Activated CD4-positive, alpha-beta T cell treated with anti-CD3 and anti-CD28 coated beads for 48 hours (primary cell): ENCODE results near the gene MB21D2.
A peak's percentile ranks its signal among the peaks of the same experiment; 100 is the strongest.
"Not testable (repeated sequence)": the region's sequence is repeated elsewhere in the genome, so short reads cannot be mapped to it uniquely, and the experiment has no call there.

Experiments
- DNase-seq: peaks from one replicate; pipeline ENCODE4 v3.0.0-alpha.2; 2020

Gene MB21D2

DNA sequence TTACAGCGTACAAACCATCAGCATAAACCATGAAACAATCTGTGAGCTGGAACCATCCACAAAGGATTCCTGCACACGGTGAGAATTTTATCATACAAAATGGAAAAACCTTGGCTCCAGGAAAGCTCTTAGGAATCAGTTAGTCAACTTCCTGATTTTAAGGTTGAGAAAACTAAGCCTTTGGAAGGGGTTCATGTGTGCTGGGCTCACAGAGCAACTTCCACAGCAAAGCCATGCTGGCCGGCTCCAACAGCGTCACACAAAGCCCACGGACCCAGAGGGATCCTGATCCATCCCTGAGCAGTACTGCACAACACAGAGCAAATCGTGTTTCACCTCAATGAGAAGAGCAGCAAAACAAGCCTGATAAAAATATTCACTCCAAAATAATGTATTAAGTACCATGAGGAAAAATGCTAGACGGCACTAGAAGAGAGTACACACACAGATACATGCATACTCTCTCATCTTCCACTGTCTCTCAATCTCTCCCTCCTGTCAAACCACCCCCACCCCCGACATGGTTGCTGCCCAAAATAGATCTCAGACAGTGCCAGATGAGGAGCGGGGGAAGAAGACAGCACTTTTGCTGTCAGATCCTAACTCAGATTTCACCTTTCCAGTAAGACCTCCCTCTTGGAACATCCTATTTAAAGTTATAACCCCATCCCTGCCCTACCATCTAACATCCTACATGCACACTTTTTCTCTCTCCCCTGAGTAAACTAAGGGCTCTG lies 58.6 kb downstream of the MB21D2 start:
- no peak for DNase-seq

DNA sequence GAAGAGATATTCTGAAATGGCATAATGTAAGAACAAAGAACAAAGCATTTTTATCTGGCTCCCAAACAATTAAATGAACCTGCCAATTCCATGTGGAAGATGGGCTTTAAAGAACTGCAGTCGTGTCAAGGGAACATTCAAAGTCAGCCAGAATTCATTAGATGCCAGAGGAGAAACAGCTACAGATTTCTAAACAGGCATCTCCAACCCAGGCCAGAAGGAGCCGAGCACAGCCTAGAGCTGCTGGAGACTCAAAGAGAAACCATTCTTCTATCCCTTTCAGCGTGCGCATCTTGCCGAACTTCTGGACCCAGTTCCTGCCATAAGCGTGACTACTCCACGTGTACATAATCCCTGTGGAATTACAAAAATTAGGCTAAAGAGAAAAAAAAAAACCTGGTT lies 60.4 kb downstream of the MB21D2 start:
- DNase-seq = no peak

DNA sequence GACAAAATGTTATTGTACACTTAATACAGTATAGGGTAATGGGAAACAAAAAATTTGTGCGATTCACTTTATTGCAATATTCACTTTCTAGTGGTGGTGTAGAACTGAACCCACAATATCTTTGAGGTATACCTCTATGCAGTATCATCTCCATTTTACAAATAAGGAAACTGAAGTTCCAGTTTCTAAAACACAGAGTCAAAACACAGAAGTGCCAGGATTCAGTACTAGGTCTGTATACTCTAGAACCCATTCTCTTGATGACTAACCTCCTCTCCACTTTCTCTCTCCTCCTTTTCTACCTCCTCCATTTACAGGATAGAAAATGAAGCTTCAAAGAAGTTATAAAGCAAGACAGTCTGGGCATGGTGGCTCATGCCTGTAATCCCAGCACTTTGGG lies 62.2 kb downstream of the MB21D2 start:
- DNase-seq = no peak

DNA sequence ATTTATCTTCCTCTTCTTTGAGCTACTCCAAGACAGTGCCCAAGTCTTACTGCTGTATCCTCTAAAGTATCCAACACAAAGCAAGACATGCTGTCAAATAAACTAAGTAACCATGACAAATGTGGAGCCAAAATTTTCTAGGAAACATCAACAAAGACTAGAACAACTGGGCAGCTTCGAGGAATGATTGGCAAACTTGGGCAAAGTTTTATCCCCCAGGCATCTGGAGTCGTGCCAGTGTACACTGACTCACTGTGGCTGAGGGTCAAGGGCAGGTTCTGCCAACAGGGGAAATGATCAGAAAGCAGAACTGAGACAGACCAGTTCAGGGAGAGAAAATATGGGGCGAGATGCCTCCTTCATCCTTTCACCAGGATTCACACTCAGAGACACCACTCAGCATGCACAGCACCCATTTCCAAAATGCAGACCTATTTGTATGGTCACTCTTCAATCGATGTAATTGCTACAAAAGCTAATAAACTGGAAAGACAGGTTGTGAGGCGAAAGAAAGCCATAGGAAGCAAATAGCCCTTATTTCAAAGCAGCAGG lies 65.8 kb downstream of the MB21D2 start:
- DNase-seq = no peak

DNA sequence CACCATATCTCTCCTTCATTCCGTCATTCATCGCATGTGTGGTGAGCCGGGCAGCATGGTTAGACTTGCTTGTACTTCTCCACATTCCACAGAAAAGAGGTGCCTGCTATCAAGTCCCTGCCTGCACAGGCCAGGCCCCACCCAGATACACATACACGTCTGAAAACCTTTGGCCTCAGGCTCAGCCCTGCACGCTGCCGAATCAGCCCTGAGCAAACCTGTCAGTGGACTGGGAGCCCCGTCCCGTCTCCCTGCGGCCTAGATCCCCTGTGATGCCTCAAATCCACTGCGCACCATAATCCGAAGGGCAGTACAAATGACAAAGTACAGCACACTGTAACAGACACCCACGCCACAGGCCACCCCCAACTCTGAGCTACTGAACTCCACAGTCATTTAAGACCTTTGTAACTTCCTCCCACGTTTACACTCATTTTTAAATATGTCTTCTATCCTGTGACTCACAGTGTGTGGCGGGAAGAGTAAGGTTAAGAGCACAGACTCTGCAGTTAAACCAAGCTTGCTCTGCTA lies 67.1 kb downstream of the MB21D2 start:
- peak; percentile 70 for DNase-seq

DNA sequence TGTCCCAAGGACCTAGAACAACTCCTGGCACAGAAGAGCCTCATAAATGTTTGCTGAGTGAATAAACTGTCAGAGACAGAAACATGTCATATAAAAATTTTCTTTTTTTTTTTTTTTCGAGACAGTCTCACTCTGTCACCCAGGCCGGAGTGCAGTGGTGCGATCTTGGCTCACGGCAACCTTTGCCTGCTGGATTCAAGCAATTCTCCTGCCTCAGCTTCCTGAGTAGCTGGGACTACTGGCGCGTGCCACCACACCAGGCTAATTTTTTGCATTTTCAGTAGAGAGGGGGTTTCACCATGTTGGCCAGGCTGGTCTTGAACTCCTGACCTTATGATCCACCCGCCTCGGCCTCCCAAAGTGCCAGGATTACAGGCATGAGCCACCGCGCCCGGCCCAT lies 67.8 kb downstream of the MB21D2 start:
- DNase-seq = not testable (repeated sequence)

DNA sequence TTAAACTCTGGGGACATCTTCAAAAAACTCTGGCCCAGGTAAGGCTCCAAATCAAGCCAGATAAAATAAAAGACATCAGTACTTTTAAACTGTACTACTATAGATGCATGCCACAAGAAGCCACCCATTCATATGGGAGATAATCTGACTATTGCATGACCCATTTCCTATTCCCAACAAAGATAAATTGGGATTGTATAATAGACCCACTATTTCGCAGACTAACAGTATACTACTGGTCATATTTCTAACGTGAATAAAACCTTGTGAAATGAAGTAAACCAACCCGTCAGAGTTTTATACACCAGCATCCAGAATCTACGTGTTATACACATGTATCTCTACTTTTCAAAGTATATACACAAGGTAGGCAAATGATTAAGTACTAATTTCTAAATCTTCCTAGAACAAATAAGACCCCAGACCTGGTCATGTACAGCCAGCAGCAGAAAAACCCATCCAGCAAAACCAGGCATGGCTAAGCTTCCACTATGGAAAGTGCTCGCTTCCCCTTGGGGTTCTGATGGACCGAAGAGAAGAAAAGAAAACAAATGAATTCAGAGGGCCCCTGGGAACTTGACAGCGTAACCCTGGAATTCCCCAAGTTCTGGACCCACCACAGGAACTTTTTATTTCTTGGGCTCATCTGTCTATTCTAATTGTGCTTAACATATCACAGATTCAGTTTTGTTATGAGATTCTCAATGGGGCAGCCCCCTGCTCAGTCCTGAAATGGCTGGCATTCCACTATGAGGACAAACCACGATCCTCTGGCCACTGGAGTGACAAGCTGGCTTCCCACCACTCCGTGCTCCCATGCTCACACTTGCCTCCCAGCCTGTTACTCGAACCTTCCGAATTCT lies 69.1 kb downstream of the MB21D2 start:
- DNase-seq = no peak

DNA sequence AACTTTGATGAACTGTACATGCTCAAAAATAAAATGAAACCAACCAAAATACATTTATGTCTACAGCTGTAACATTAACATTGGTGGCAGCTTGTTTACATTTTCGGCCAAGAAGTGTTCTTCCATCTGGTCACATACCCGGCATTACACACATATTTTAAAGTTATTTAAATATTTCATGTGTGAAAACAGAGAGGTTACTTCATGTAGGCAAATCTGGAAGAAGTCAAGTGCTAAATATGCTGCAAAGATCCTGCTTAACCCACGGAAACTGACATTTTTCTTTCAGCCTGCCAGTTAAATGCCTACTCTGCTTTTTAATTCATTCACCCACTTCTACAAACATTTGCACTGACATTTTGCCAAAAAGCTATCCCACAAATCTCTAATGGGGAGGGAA lies 69.7 kb downstream of the MB21D2 start:
- DNase-seq = no peak

DNA sequence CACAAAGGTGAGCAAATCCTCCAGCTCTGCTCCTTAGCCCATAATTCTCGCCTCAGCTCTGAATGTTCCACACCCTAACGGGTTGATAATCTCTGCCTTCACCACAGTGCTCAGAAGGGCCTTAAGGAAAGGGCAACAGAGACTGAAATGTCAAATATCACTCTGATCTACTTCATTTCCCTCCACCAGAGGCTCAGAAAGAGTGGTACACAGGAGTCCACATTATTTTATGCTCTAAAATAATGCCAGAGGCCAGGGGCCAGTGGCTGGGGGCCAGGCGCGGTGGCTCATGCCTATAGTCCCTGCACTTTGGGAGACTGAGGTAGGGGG lies 72.2 kb downstream of the MB21D2 start:
- DNase-seq = no peak

DNA sequence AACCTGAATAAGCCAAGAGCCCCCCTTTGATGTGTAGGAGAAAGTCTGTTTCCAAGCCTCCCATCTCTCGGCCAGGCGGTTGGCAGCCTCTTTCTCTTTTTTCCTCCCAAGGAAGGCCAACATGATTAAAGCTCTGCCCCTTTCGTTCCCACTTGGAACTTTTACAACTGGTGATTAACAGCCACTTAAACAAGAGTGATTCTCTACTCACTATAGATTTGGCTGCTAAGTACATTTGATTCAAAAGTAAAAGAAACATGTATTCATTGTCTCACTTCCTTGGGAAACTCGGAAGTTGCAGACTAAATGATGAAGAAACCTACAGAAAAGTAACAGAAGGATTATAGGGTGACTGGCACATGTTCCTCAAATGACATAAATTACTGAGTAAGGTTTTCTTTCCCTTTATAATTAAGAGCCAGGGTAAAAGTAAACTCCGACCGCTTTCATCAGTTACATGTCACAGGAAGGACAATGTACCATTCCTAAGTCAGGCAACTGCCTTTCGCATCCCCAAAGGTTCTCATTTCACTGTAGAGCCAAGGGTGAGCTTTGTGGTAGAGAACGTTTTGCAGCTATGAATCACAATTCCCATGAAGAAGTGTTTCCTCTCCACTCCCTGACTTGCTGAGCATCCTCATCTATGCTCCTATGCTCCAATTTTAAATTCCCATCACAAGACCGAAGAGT lies 72.7 kb downstream of the MB21D2 start:
- DNase-seq = no peak

DNA sequence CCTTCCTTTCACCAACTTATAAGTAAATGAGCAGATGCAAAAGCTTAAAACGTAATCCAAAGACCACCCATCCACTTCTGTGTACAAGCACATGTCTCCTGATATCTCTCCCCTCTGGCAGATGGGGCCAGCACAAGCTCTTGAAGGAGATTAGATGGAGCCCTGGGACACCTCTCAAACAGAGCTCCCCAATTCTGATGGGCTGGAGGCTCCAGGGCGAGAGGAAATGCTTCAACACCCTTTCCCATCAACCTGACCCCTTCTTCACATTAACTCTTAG lies 73.2 kb downstream of the MB21D2 start:
- no peak for DNase-seq

DNA sequence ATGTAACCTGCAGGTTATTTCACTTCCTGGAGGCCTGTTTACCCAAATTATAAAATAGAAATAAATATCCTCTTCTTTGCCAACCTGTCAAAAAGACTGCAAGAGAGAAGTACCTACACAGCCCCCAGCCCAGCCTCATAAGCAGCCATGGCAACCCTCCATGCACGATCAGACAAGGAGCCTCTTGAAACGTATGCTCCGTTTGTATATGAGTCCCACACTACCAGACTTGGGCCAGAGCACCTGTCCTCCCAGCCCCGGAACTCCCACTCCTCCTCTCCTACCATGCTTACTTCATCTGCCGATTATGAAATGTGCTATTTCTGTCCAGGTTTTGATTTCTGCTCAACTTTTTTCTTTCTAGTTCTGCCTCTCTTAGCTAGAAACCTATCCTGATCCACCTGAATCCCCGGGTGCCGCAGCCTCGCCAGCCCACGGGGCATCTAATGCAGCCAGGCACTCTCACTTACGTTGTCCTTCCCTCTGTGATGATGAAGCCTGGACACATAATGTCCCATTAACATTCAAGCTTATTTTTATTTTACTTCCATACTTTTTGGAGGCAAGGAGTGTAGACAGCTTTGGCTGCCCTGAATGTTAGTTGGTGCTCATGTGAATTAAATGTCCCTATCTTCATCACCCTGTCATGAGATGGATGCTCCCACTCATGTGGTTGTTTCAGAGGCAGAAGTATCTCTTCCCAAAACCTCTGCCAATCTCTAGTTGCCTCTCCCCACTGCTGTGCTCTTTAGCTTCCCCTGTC lies 73.8 kb downstream of the MB21D2 start:
- DNase-seq = no peak

DNA sequence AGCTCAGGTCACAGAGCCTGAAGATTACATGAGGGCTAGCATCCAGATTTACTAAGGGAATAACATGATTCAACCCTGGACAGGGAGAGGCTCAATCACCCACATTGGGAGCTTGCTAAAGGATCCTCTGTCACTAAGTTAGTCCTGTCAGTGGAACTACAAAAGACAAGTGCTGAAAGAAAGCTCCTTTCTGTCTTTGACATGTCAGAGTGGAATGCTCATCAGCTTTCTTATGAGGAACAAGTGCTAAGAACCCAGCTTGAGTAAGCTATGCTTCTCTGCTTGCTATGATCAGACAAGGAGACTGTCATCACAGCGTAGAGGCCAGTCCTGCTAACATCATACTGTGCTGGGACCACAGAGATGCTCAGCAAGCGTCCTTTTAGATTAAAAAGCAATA lies 74.5 kb downstream of the MB21D2 start:
- no peak for DNase-seq

DNA sequence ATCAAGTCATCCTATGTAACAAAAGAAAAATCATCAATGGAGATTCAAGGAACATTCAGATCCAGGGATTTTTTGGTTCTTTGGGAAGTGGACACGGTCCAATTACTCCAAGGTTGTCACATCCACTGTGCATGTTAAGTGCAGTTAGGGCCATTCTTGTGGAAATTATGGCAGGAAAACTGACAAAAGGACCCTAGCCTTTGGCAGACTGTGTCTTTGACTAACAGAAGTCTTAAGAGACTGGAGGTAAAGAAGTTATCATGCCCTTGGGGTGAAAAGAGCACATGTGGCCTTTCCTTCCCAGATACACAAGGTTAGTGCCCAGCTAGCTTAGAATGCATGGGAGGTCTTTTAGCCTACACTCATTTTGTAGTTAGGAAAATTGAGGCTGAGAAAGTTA lies 74.9 kb downstream of the MB21D2 start:
- no peak for DNase-seq

DNA sequence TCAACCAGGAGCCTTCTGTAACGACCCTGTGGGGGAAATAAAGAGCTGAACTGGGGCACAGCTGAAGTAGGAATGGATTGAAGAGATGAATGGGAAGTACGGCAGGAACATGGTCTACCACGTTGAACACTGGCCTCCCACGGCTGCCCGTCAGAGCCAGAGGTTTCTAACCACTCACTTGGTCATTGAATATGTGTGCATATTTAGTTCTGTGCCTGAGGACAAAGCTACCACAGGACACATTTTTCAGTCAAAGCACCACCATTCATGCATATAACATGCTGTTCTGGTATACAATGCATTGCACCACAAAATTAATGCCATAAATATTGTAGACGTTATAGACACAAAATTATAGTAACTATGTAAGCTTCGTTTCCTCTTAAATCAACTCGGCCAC lies 75.5 kb downstream of the MB21D2 start:
- no peak for DNase-seq

DNA sequence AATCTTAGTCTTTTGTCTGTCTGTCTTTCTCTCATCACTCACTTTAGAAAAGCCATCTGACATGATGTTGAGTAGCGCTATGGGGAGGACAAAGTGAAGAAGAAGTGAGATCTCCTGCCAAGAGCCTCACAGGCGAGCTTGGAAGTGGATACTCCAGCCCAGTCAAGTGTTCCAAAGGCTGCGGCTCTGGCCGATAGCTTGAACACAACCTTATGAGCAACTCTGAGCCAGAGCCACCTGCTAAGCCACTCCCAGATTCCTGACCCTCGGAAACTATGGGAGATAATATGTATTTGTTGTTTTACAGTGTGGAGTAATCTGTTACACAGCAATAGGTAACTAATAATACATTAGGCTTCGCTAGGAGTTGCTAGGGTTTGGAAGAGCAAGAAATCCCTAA lies 76.2 kb downstream of the MB21D2 start:
- DNase-seq = no peak

DNA sequence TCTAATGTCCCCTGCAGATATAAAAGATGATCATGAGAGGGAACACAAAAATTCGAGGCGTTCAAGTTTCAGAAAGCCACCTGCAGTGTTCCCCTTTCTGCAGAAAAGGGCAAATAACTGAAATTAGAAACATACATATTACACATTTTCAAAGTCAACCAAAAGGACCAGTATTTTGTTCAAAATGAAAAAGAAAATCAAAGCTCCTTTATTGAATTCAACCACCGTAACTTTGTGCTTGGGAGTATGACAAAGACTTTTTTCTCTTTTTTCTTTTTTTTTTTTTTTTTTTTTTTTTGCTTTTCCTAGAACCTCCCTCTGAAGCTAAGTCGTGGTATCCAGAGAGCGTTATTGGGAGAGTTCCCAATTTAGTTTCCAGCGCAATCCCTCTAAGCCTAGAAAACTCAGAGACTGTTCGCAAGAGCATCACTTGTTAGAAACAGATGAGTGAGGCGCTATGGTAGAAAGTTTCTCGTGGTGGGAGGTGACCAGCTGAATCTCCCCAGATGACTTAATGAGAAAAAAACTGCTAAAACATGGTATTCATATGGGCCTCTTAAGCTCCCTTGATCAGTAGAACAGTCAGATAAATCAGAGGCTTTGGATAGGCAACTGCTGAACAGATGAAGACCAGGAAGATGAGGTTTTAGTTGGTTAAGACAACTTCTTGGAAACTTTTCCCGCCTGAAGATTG lies 77.4 kb downstream of the MB21D2 start:
- no peak for DNase-seq

DNA sequence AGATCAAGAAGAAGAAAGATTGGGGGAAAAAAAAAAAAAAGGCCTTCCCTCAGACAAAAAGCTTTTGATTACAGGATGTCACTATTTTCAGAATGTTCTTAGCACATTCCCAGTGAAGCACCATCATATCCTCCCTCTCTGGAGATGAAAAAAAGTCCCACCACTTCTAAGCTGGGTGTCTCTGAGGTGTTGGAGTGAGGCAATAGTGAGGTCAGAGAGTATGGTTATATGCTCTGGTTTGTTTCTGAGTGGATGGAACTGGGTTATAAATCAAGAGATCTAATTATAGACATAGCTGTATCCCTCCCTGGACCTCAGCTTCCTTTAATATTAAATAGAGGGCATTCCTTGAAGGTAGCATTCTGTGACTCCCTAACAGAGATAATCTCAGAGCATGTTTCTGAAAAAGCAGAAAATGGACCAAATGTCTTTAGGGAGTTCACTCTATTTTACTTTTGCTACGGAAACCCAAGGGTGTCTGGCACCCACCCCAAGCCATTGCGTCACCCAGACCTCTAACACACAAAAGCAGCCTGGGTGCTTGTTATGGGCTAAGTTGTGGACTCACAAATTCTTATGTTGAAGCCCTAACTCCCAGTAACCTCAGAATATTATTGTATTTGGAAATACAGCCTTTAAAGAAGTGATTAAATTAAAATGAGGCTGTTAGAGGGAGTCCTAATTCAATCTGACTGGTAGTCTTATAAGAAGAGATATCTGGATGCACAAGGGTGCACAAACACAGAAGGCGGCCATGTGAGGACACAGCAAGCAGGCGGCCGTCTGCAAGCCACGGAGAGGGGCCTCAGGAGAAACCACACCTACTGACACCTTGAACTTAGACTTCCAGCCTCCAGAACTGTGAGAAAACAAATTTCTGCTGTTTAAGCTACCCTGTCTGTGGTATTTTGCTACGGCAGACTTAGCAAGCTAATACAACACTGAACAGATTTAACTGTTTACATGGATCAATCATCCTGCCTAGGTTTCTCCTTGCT lies 81.5 kb downstream of the MB21D2 start:
- no peak for DNase-seq

DNA sequence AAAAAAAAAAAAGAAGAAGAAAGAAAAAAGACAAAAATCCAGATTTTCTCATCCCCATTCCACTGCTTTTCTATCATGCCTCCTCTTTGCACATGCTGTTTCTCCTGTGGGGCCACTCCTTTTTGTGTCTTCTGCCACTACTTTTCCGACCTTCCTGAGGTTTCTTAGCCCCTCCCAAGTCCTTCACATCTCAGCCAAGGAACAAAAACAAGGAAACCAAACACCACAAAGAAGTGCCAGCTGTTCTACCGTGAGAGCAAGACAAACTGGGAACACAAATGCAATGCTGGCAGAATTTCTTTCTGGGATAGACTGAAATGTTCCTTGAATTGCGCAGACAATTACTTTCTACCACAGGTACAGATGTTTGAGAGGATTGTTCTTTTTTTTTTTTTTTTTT lies 83.2 kb downstream of the MB21D2 start:
- no peak for DNase-seq

DNA sequence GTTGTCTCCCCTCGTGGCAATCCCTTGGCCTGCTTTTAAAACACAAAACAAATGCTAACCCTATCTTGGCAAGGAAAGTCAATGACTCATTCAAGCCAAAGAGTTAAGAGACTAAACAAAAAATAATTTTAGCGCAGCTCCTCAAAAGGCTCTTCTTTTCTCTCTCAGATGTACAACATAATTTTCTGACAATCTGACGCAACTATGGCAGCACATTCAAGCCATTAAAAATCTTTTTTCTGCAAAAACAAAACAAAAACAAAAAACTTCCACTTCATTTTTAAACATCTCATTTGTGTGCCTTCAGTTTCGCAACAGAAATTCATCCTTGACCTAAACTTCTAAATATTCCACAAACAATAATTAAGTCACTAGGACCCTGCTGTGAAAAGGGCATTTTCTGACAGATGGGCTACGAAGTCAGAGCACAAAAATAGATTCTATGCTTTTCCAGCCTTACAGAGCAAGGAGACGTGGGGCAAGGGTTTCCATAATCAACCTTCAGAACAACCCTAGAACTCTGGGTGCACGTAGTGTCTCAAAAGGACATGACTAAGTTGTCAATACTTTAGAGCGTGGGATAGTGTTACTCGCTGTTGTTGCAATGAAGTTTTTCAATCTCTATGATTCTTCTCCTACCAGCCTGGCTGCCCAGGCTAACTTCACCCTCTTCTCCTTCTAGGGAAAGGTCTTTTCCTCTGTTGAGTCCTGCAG lies 84.3 kb downstream of the MB21D2 start:
- no peak for DNase-seq
